Osteoblast (primary cell): ENCODE results near the gene SLC2A9. TPM values are rescaled to one million over a fixed set of nuclear protein-coding genes. Genes with fewer than 3 reads are reported as not detected.
"Not testable (repeated sequence)": the region's sequence is repeated elsewhere in the genome, so short reads cannot be mapped to it uniquely, and the experiment has no call there.

Experiments
- DNase-seq: peaks from one replicate; pipeline ENCODE4 v3.0.0; 2011; ENCODE audit warnings: low spot score, mixed read lengths; ENCODE audit not compliant: insufficient read length; ENCODE audit errors: missing footprints
- H2AFZ ChIP-seq: 2 replicates; pipeline ENCODE4 v1.6.0; 2011; ENCODE audit warnings: mild to moderate bottlenecking, low read length
- H3K27ac ChIP-seq: 2 replicates; pipeline ENCODE4 v1.5.1; 2011; ENCODE audit warnings: mild to moderate bottlenecking, low read depth, low read length, moderate library complexity
- H3K27me3 ChIP-seq: 2 replicates; pipeline ENCODE4 v1.6.0; 2012; ENCODE audit warnings: mild to moderate bottlenecking, control low read depth, inconsistent platforms, low read length, moderate library complexity; ENCODE audit not compliant: insufficient read depth
- H3K36me3 ChIP-seq: 2 replicates; pipeline ENCODE4 v1.5.1; 2011; ENCODE audit warnings: mild to moderate bottlenecking, low read length, control low read depth, moderate library complexity; ENCODE audit not compliant: insufficient read depth
- H3K4me1 ChIP-seq: 2 replicates; pipeline ENCODE4 v1.5.1; 2011; ENCODE audit warnings: mild to moderate bottlenecking, low read length, control low read depth, moderate library complexity; ENCODE audit not compliant: insufficient read depth
- H3K4me2 ChIP-seq: 2 replicates; pipeline ENCODE4 v1.6.0; 2011; ENCODE audit warnings: mild to moderate bottlenecking, low read length; ENCODE audit not compliant: insufficient read depth
- H3K4me3 ChIP-seq: fragments of 200-600 bp; sonication (generic); 3 replicates; pipeline ENCODE4 v1.5.1; 2012; ENCODE audit warnings: mild to moderate bottlenecking, low read length, inconsistent platforms; ENCODE audit not compliant: insufficient read depth
- H3K79me2 ChIP-seq: 2 replicates; pipeline ENCODE4 v1.6.0; 2012; ENCODE audit warnings: mild to moderate bottlenecking, low read length, control low read depth, inconsistent platforms; ENCODE audit not compliant: insufficient read depth
- H3K9me3 ChIP-seq: 2 replicates; pipeline ENCODE4 v1.5.1; 2011; ENCODE audit warnings: low read depth, low read length, control low read depth
- H4K20me1 ChIP-seq: 2 replicates; pipeline ENCODE4 v1.6.0; 2012; ENCODE audit warnings: mild to moderate bottlenecking, low read length, control low read depth; ENCODE audit not compliant: insufficient read depth
- CTCF ChIP-seq: IDR thresholded peaks from 2 replicates; pipeline ENCODE4 v1.5.1; 2011; ENCODE audit warnings: mild to moderate bottlenecking, low read depth, low read length, moderate library complexity; ENCODE audit errors: extremely low read depth
- total RNA-seq: library from RNA; depleted of rRNA; stranded (reverse); fragments of >200 nt; gene quantifications from 2 replicates; pipeline ENCODE4 v1.2.3, GENCODE V29; 2012

Gene SLC2A9
- total RNA-seq, 1 donor: 2.5 TPM

- no peak for TF ChIP-seq CTCF
- Histone ChIP-seq H3K9me3 (no peaks in the 10 kb centered on the region), H3K27me3 (no peaks in the 10 kb centered on the region), H3K79me2 (no peaks in the 10 kb centered on the region), H3K27ac (no peak overlapping the region), H3K4me2 (no peak overlapping the region), H2AFZ (no peak overlapping the region), H3K36me3 (no peaks in the 10 kb centered on the region), H3K4me1 (no peaks in the 10 kb centered on the region), H3K4me3 (no peak overlapping the region), H4K20me1 (no peaks in the 10 kb centered on the region)
- no peak for DNase-seq
These were observed 32.9 kb downstream of the SLC2A9 start for GRCh38 chr4:9988363-9988749.

- DNase-seq: peak; percentile 39
- Histone ChIP-seq H3K79me2 (no peaks in the 10 kb centered on the region), H3K27ac (no peak overlapping the region), H4K20me1 (no peaks in the 10 kb centered on the region), H3K27me3 (no peaks in the 10 kb centered on the region), H3K4me2 (no peak overlapping the region), H3K4me3 (no peak overlapping the region), H3K4me1 (no peaks in the 10 kb centered on the region), H3K36me3 (no peaks in the 10 kb centered on the region), H3K9me3 (no peaks in the 10 kb centered on the region), H2AFZ (no peak overlapping the region)
- no peak for TF ChIP-seq CTCF
These were observed 33.4 kb downstream of the SLC2A9 start for GRCh38 chr4:9987749-9988362.

GRCh38 chr4:9984621-9985020, 36.7 kb downstream of the SLC2A9 start:
- H3K4me2 ChIP-seq: no peak overlapping the region

GRCh38 chr4:9983211-9983610, 38.1 kb downstream of the SLC2A9 start:
- TF ChIP-seq CTCF: no peak
- Histone ChIP-seq H3K27ac (no peak overlapping the region), H3K4me2 (no peak overlapping the region), H4K20me1 (no peaks in the 10 kb centered on the region), H3K9me3 (no peaks in the 10 kb centered on the region), H3K4me3 (no peak overlapping the region), H2AFZ (no peak overlapping the region), H3K4me1 (no peaks in the 10 kb centered on the region), H3K36me3 (no peaks in the 10 kb centered on the region), H3K79me2 (no peaks in the 10 kb centered on the region), H3K27me3 (no peaks in the 10 kb centered on the region)
- DNase-seq: no peak

More at GRCh38 chr4:9984621-9985020, 36.7 kb downstream of the SLC2A9 start:
- Histone ChIP-seq H3K27ac (no peak overlapping the region), H3K4me3 (no peak overlapping the region), H4K20me1 (no peaks in the 10 kb centered on the region), H3K9me3 (no peaks in the 10 kb centered on the region), H3K36me3 (no peaks in the 10 kb centered on the region), H2AFZ (no peak overlapping the region), H3K79me2 (no peaks in the 10 kb centered on the region), H3K4me1 (no peaks in the 10 kb centered on the region), H3K27me3 (no peaks in the 10 kb centered on the region)
- no peak for DNase-seq
- TF ChIP-seq CTCF: no peak

GRCh38 chr4:9981899-9982298, 39.4 kb downstream of the SLC2A9 start:
- not testable (repeated sequence) for H3K27me3 ChIP-seq, H3K36me3 ChIP-seq, H3K4me2 ChIP-seq, H3K4me3 ChIP-seq, H3K9me3 ChIP-seq, H2AFZ ChIP-seq, DNase-seq, H3K27ac ChIP-seq, H4K20me1 ChIP-seq, H3K79me2 ChIP-seq, H3K4me1 ChIP-seq
